ENCODE results near the gene HSPA1L. TPM values are rescaled to one million over a fixed set of nuclear protein-coding genes. Genes with fewer than 3 reads are reported as not detected.
"Not testable (repeated sequence)": the region's sequence is repeated elsewhere in the genome, so short reads cannot be mapped to it uniquely, and the experiment has no call there.

The HSPA1L gene
- total RNA-seq, 1 experiment from 2014 or later, result 0.86 TPM

DNA sequence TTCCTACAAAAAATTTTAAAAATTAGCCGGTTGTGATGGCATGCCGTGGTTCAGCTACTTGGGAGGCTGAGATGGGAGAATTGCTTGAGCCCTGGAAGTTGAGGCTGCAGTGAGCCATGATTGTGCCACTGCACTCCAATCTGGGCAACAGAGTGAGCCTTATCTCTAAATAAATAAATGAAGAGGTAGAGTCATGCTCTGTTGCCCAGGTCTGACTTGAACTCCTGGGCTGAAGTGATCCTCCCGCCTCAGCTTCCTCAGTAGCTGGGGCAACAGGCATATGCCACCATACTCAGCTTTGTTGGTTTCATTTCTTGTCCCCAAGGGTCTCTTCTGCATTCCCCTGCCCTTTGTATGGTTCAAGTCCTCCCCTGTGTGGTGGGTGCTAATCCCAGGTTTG lies 29.4 kb upstream of the HSPA1L start:
- TF ChIP-seq, protein P1, sequence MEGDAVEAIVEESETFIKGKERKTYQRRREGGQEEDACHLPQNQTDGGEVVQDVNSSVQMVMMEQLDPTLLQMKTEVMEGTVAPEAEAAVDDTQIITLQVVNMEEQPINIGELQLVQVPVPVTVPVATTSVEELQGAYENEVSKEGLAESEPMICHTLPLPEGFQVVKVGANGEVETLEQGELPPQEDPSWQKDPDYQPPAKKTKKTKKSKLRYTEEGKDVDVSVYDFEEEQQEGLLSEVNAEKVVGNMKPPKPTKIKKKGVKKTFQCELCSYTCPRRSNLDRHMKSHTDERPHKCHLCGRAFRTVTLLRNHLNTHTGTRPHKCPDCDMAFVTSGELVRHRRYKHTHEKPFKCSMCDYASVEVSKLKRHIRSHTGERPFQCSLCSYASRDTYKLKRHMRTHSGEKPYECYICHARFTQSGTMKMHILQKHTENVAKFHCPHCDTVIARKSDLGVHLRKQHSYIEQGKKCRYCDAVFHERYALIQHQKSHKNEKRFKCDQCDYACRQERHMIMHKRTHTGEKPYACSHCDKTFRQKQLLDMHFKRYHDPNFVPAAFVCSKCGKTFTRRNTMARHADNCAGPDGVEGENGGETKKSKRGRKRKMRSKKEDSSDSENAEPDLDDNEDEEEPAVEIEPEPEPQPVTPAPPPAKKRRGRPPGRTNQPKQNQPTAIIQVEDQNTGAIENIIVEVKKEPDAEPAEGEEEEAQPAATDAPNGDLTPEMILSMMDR (IDR thresholded peaks at IDR 0.05; ENCODE audit: insufficient read depth in 1 of 2, low read depth in 1 of 2, low read length in 1 of 2, severe bottlenecking in 1 of 2, unreplicated experiment in 1 of 2), result no peak
- peaks cover 31% of the 10 kb centered on the region for H3K4me1 ChIP-seq
- Mint-ChIP-seq H3K4me3 (ENCODE audit: unreplicated experiment) (no peak overlapping the region), H3K4me1 (ENCODE audit: low read depth, unreplicated experiment) (peaks cover 16% of the 10 kb centered on the region), H3K36me3 (ENCODE audit: insufficient read depth, unreplicated experiment) (peaks cover 50% of the 10 kb centered on the region), H3K27me3 (ENCODE audit: insufficient read depth, unreplicated experiment) (no peaks in the 10 kb centered on the region), H3K9me3 (ENCODE audit: unreplicated experiment) (no peaks in the 10 kb centered on the region), H3K27ac (ENCODE audit: unreplicated experiment) (no peak overlapping the region)
- H3K4me3 ChIP-seq (ENCODE audit: low read depth, low read length), result no peak overlapping the region
- H3K36me3 ChIP-seq (ENCODE audit: control insufficient read depth, insufficient read depth, low read length), result no peaks in the 10 kb centered on the region
- H3K9me3 ChIP-seq, result no peaks in the 10 kb centered on the region
- ChIA-PET CTCF (no interaction called here), POLR2A (interaction anchor here (1.4 kb wide), 1 partner anchor 17 kb away, joined by 3 read pairs; the partner anchor contains the start of gene HSPA1B)
- no peaks in the 10 kb centered on the region for H3K27me3 ChIP-seq (replicated peaks; ENCODE audit: control insufficient read depth, insufficient read depth, low read length)
- no peak for DNase-seq
- intact Hi-C loops (cut with micrococcal nuclease; ENCODE audit: unreplicated experiment), result no loop called here
- no TSS peak for BruUV-seq (replicated peaks)

DNA sequence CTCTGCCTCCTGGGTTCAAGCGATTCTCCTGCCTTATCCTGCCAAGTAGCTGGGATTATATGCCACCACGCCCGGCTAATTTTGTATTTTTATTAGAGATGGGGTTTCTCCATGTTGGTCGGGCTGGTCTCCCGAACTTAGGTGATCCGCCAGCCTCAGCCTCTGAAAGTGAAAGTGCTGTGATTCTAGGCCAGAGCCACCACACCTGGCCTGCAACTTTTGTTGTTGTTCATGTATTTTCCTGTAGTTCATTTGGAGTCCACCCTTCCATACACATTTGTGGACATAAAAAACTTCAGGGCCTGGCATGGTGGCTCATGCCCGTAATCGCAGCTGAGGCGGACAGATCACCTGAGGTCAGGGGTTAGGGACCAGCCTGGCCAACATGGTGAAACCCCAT lies 27.0 kb upstream of the HSPA1L start:
- Mint-ChIP-seq H3K27ac (ENCODE audit: unreplicated experiment) (no peak overlapping the region), H3K4me3 (ENCODE audit: unreplicated experiment) (no peak overlapping the region), H3K27me3 (ENCODE audit: insufficient read depth, unreplicated experiment) (no peaks in the 10 kb centered on the region), H3K9me3 (ENCODE audit: unreplicated experiment) (no peaks in the 10 kb centered on the region), H3K4me1 (ENCODE audit: low read depth, unreplicated experiment) (peaks cover 21% of the 10 kb centered on the region), H3K36me3 (ENCODE audit: insufficient read depth, unreplicated experiment) (peaks cover 74% of the 10 kb centered on the region)
- POLR2A ChIA-PET, result no interaction called here
- peaks cover 7% of the 10 kb centered on the region for H3K36me3 ChIP-seq (ENCODE audit: control insufficient read depth, insufficient read depth, low read length)
- no peak overlapping the region for H3K4me3 ChIP-seq (ENCODE audit: low read depth, low read length)
- intact Hi-C loops (cut with micrococcal nuclease; ENCODE audit: unreplicated experiment), result no loop called here
- TF ChIP-seq, protein P1 (IDR thresholded peaks at IDR 0.05; ENCODE audit: insufficient read depth in 1 of 2, low read depth in 1 of 2, low read length in 1 of 2, severe bottlenecking in 1 of 2, unreplicated experiment in 1 of 2), result no peak
- H3K9me3 ChIP-seq, result no peaks in the 10 kb centered on the region
- H3K27me3 ChIP-seq (replicated peaks; ENCODE audit: control insufficient read depth, insufficient read depth, low read length), result no peaks in the 10 kb centered on the region
- BruUV-seq (replicated peaks), result no TSS peak
- CTCF ChIA-PET, result no interaction called here
- H3K4me1 ChIP-seq, result peaks cover 26% of the 10 kb centered on the region
- no peak for DNase-seq

DNA sequence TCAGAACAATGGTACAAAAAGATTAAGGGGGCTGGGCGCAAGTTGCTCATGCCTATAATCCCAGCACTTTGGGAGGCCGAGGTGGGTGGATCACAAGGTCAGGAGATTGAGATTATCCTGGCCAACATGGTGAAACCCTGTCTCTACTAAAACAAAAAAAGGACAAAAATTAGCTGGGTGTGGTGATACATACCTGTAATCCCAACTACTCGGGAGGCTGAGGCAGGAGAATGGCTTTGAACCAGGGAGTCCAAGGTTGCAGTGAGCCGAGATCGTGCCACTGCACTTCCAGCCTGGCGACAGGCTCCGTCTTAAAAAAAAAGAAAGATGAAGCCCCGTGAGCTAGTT lies 24.7 kb upstream of the HSPA1L start:
- H3K4me3 ChIP-seq (ENCODE audit: low read depth, low read length); H3K9me3 ChIP-seq; DNase-seq; H3K9me3 Mint-ChIP-seq (ENCODE audit: unreplicated experiment); intact Hi-C loops (cut with micrococcal nuclease; ENCODE audit: unreplicated experiment); H3K27me3 Mint-ChIP-seq (ENCODE audit: insufficient read depth, unreplicated experiment); CTCF ChIA-PET; H3K27me3 ChIP-seq (replicated peaks; ENCODE audit: control insufficient read depth, insufficient read depth, low read length); H3K27ac Mint-ChIP-seq (ENCODE audit: unreplicated experiment); BruUV-seq (replicated peaks); H3K36me3 ChIP-seq (ENCODE audit: control insufficient read depth, insufficient read depth, low read length); H3K4me3 Mint-ChIP-seq (ENCODE audit: unreplicated experiment): not testable (repeated sequence)
- H3K4me1 ChIP-seq, result peaks cover 13% of the 10 kb centered on the region
- peaks cover 88% of the 10 kb centered on the region for H3K36me3 Mint-ChIP-seq (ENCODE audit: insufficient read depth, unreplicated experiment)
- POLR2A ChIA-PET, result interaction anchor here (0.6 to 1.0 kb wide), 4 partner anchors 12 to 99 kb away, joined by 3 to 7 read pairs (median 3); partner anchors contain the start of gene HSPA1B
- peaks cover 12% of the 10 kb centered on the region for H3K4me1 Mint-ChIP-seq (ENCODE audit: low read depth, unreplicated experiment)

DNA sequence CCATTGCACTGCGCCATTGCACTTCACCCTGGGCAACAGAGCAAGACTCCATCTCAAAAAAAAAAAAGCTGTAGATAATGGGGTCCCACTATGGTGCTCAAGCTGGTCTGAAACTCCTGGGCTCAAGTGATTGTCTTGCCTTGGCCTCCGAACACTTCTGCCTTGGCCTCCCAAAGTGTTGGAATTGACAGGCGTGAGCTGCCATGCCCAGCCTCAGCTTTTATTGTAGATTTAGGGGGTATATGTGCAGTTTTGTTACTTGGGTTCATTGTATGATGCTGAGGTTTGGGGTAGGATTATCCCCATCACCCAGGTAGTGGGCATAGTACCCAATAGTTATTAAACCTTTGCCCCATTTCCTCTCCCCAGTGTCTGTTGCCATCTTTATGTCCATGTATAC lies 23.9 kb upstream of the HSPA1L start:
- Mint-ChIP-seq H3K36me3 (ENCODE audit: insufficient read depth, unreplicated experiment) (peaks cover 93% of the 10 kb centered on the region), H3K9me3 (ENCODE audit: unreplicated experiment) (no peaks in the 10 kb centered on the region), H3K4me3 (ENCODE audit: unreplicated experiment) (peak overlapping the region; percentile 46), H3K4me1 (ENCODE audit: low read depth, unreplicated experiment) (peaks cover 18% of the 10 kb centered on the region), H3K27me3 (ENCODE audit: insufficient read depth, unreplicated experiment) (no peaks in the 10 kb centered on the region), H3K27ac (ENCODE audit: unreplicated experiment) (no peak overlapping the region)
- intact Hi-C loops (cut with micrococcal nuclease; ENCODE audit: unreplicated experiment), result no loop called here
- CTCF ChIA-PET, result interaction anchor here (0.6 kb wide), 1 partner anchor 357 kb away, joined by 3 read pairs; no protein-coding TSS in a partner anchor
- H3K36me3 ChIP-seq (ENCODE audit: control insufficient read depth, insufficient read depth, low read length), result peaks cover 9% of the 10 kb centered on the region
- POLR2A ChIA-PET, result interaction anchor here (0.6 kb wide), 1 partner anchor 18 kb away, joined by 7 read pairs; no protein-coding TSS in a partner anchor
- BruUV-seq (replicated peaks), result no TSS peak
- H3K4me3 ChIP-seq (ENCODE audit: low read depth, low read length), result no peak overlapping the region
- TF ChIP-seq, protein P1 (IDR thresholded peaks at IDR 0.05; ENCODE audit: insufficient read depth in 1 of 2, low read depth in 1 of 2, low read length in 1 of 2, severe bottlenecking in 1 of 2, unreplicated experiment in 1 of 2), result no peak
- DNase-seq, result no peak
- no peaks in the 10 kb centered on the region for H3K27me3 ChIP-seq (replicated peaks; ENCODE audit: control insufficient read depth, insufficient read depth, low read length)
- no peaks in the 10 kb centered on the region for H3K9me3 ChIP-seq
- H3K4me1 ChIP-seq, result peaks cover 13% of the 10 kb centered on the region

DNA sequence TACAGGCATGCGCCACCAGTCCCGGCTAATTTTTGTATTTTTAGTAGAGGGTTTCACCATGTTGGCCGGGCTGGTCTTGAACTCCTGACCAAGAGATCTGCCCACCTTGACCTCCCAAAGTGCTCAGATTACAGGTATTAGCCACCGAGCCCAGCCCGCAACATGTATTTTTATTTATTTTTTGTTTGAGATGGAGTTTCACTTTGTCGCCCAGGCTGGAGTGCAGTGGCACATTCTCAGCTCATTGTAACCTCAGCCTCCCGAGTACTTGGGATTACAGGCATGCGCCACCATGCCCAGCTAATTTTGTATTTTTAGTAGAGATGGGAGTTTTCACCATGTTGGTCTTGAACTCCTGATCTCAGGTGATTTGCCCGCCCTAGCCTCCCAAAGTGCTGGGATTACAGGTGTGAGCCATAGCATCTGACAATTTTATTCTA lies 23.1 kb upstream of the HSPA1L start:
- H3K4me1 ChIP-seq, result peaks cover 13% of the 10 kb centered on the region
- Mint-ChIP-seq H3K4me1 (ENCODE audit: low read depth, unreplicated experiment) (peaks cover 18% of the 10 kb centered on the region), H3K4me3 (ENCODE audit: unreplicated experiment) (peak overlapping the region; percentile 96), H3K36me3 (ENCODE audit: insufficient read depth, unreplicated experiment) (peaks cover 89% of the 10 kb centered on the region)
- H3K27ac Mint-ChIP-seq (ENCODE audit: unreplicated experiment); H3K9me3 ChIP-seq; H3K36me3 ChIP-seq (ENCODE audit: control insufficient read depth, insufficient read depth, low read length); DNase-seq; H3K4me3 ChIP-seq (ENCODE audit: low read depth, low read length); H3K27me3 ChIP-seq (replicated peaks; ENCODE audit: control insufficient read depth, insufficient read depth, low read length); POLR2A ChIA-PET; H3K27me3 Mint-ChIP-seq (ENCODE audit: insufficient read depth, unreplicated experiment); H3K9me3 Mint-ChIP-seq (ENCODE audit: unreplicated experiment); BruUV-seq (replicated peaks); intact Hi-C loops (cut with micrococcal nuclease; ENCODE audit: unreplicated experiment): not testable (repeated sequence)
- CTCF ChIA-PET, result interaction anchor here (0.6 kb wide), 1 partner anchor 358 kb away, joined by 3 read pairs; no protein-coding TSS in a partner anchor
